HG03354 (cell line): ENCODE results near the gene ZNF593.

Source experiments
- ATAC-seq: cut with Tn5 transposase; IDR thresholded peaks from one replicate; pipeline ENCODE4 v1.9.1; 2021; ENCODE audit warnings: mild to moderate bottlenecking; ENCODE audit not compliant: unreplicated experiment, poor library complexity, severe bottlenecking

ZNF593 gene

GRCh38 chr1:26145041-26145959 lies 24.4 kb upstream of the ZNF593 start:
- no peak for ATAC-seq

- no peak for ATAC-seq
These were observed 23.8 kb upstream of the ZNF593 start for GRCh38 chr1:26145960-26146294.

- no peak for ATAC-seq
These were observed 20.8 kb upstream of the ZNF593 start for GRCh38 chr1:26148887-26149286.

- no peak for ATAC-seq
These were observed 15.7 kb upstream of the ZNF593 start for GRCh38 chr1:26153966-26154532.

GRCh38 chr1:26154750-26155149 lies 15.0 kb upstream of the ZNF593 start:
- ATAC-seq, result no peak

GRCh38 chr1:26155370-26156284 lies 14.1 kb upstream of the ZNF593 start:
- ATAC-seq, result no peak

- no peak for ATAC-seq
These were observed 13.2 kb upstream of the ZNF593 start for GRCh38 chr1:26156285-26157038.

- no peak for ATAC-seq
These were observed 11.3 kb upstream of the ZNF593 start for GRCh38 chr1:26158271-26158907.

- ATAC-seq, result no peak
These were observed 10.6 kb upstream of the ZNF593 start, which contains the start of gene FAM110D for GRCh38 chr1:26158908-26159742. Gene FAM110D, plus strand, starts transcription at chr1:26159079. Its CDS starts 2,213 bp downstream, at chr1:26161292.

- ATAC-seq, result no peak
These were observed 10.0 kb upstream of the ZNF593 start for GRCh38 chr1:26159743-26160039.

- no peak for ATAC-seq
These were observed 8.9 kb upstream of the ZNF593 start for GRCh38 chr1:26160527-26161414.

- ATAC-seq, result no peak
These were observed 8.1 kb upstream of the ZNF593 start for GRCh38 chr1:26161415-26162219.

GRCh38 chr1:26162220-26162709 lies 7.4 kb upstream of the ZNF593 start:
- no peak for ATAC-seq

- ATAC-seq, result no peak
These were observed 6.0 kb upstream of the ZNF593 start for GRCh38 chr1:26163684-26164035.

- no peak for ATAC-seq
These were observed 5.5 kb upstream of the ZNF593 start for GRCh38 chr1:26164036-26164860.
